HG03432 (cell line): ENCODE measurements around the gene ENGASE.

ENCODE experiments used
- ATAC-seq: cut with Tn5 transposase; IDR thresholded peaks from one replicate; pipeline ENCODE4 v1.9.1; 2021; ENCODE audit warnings: mild to moderate bottlenecking, moderate library complexity; ENCODE audit not compliant: unreplicated experiment

ENGASE gene

DNA sequence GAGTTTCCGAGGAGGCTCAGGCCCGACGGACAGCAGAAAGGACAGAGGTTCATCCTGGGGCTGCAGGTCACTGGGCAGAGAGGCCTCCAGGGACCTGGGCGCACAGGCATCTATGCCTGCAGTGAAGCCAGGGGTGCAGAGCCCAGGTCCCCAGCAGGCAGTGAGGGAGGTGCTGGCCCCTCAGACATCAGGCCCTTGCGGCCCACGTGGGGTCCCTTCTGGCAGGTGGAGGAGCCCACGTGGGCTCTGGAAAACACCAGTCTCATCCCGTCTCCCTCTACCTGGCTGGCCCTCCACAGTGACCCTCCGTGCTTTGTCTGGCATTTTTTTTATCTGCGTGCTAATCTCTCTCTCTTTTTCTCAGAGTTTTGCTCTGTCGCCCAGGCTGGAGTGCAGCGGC is 36.5 kb downstream of the ENGASE start:
- no peak for ATAC-seq

- no peak for ATAC-seq
Observed at GRCh38 chr17:79112471-79112870, 37.8 kb downstream of the ENGASE start.

DNA sequence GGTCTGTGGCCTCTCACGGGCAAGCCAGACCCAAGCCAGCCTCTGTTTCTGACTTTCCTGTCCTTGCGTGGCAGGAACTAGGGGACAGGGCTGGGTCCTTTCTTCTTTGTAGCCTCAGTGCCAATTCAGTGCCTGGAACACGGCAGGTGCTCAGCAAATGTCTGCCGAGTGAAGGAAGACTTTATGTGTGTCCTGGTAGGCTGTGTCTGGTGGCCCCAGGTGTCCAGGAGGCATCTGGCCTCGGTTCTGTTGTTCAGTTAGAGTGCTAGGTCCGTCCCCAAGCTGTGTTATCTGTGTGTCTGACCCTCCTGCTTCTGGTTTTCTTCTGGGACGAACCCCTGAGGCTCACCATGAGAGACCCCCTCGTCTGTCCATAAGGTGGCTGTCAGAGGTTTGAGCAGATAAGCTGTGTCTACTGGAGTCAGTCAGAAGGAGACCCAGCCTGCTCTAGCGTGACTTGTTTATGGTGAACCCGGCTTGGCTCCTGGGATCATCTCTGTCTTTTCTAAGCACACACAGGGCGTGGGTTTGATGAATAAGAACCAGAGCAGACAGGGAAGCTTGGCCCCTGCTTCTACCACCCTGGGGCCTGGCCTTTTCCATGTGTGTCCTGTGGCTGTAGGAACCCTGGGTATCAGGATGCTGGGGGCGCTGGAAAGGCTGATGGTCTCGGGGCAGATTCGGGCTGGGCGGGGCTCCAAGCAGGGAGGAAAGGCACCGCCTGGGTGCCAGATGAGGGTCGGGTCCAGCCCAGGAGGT is 39.3 kb downstream of the ENGASE start:
- no peak for ATAC-seq

- no peak for ATAC-seq
Observed at GRCh38 chr17:79114458-79115301, 40.1 kb downstream of the ENGASE start.

DNA sequence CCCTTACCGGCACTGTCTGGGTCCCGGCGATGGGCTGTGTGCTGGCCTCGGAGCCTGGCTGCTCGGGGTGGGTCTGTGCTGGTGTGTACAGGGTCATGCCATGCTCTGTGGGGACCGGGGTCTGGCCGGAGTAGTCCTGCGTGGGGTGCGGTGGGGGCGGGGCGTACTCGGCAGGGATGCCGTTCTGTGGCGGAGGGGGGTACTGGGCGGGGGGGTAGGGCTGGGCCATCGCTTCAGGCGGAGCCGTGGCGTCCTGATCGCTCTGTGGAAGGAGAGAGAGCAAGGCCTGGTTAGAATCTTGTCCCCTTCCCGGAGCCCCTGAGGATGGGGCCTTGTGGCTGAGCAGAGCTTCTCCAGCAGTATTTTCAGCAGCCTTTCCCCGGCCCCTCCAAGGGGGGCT is 40.9 kb downstream of the ENGASE start:
- ATAC-seq: no peak

DNA sequence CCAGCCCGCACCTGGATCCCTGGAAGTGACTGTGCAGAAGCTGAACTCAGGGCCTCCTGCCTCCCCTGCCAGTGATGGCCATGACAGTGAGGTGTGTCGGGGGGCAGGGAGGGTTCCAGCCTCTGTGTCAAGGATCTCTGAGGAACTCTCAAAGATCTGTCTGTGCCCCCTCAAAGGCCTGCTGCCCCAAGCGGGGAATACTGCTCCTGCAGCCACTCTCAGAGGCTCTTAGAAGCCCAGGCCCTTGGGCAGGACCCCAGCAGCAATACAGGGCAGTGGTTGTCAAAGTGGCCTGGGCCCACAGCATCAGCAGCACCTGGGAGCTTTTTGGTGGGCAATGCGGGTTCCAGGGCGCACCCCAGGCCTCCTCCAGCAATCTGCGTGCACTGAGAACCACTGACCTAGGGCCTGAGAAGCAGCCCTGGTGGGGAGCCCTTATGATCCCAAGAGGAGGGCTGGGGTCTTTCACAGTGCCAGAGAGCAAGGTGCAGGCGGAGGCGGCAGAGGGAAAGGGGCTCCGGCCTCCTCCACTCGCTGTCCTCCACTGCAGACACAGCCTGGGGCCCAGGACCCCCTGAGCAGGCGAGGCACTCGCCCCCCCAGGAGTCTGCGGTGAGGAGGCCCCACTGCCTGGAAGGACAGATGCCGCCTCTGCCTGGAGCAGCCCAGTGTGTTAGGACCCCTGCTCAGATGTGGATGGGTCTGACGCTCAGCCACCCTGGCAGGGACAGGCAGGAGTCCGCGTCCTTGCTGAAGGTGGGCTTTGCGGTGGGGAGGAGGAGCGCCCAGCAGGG is 42.1 kb downstream of the ENGASE start:
- no peak for ATAC-seq

- ATAC-seq: no peak
Observed at GRCh38 chr17:79117905-79118487, 43.4 kb downstream of the ENGASE start.

DNA sequence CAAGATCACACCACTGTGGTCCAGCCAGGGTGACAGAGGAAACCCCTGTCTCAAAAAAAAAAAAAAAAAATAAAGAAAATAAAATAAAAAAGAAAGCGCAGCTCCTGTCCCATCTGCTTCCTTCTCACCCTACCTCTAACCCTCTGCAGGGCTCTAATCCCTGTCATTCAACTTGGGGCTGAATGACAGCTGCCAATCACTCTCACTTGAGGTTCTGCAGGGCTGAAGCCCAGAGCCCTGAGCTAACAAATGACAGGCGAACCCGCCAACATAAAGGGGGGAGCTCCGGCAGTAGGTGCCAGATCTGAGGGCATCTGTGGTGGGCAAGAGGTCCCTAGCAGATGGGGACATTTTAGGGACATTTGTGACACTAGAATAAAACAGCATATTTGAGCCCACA is 44.3 kb downstream of the ENGASE start:
- no peak for ATAC-seq

DNA sequence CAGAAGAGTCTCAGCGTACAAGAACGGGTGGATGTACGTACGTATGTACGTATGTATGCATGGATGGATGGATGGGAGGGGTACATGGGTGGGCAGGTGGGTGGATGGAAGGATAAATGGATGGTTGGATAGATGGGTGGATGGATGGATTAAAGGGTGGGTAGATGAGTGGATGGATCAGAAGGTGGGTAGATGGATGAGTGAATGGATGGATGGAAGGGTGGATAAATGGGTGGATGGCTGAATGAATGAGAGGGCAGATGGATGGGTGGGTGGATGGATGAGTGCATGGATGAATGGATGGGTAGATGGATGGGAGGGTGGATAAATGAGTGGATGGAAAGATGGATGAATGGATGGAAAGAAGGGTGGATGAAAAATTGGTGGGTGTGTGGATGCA is 45.6 kb downstream of the ENGASE start:
- ATAC-seq: no peak

GRCh38 chr17:79123988-79124387 is 49.4 kb downstream of the ENGASE start:
- no peak for ATAC-seq

GRCh38 chr17:79124513-79125209 is 50.0 kb downstream of the ENGASE start:
- ATAC-seq: no peak

DNA sequence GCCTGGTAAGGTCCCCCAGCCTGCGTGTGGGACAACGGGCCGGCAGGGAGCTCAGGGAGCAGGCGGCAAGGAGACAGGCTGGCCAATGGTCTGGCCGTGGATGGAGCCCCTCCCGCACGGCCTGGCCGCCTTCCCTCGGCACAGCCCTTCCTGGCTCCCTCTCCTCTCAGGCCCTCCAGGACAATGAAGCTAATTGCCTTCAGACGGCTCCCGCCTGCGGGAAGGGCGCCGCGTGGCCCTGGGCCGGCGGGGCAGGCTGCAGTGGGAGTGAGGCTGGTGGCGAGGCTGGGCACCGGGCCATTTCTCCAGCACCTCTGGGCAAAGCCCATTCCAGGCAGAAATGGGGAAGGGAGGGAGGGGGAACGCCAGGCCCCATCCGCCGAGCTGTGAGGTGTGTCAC is 50.9 kb downstream of the ENGASE start:
- ATAC-seq: no peak

GRCh38 chr17:79126139-79126538 is 51.5 kb downstream of the ENGASE start:
- ATAC-seq: no peak

DNA sequence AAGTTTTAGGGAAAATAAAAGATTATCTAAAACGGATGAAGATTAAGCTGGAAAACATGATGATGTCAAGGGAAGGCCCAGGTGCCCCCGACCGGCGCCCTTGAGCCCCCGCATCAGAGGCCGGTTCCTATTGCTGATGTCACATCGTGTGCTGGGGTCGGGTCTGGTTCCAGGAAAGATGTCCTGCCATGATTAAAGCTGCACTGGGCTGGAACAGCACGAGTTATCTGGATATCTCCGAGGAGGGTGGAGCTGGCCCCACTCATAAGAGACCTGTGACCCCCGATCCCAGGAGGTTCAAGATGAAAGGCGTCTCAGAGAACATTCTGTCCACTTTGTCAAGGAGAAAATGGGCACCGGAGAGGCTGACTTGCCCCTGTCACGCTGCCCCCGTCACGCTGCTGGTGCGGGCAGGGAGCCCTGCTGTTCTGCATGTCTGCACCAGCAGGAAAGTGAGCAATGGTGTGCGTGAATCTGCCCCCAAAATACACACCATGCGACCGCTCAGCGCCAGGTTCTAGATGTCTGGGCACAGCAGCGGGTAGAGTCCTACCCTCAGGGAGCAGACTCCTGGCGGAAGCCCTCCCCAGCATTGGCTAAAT is 53.0 kb downstream of the ENGASE start:
- ATAC-seq: no peak

- no peak for ATAC-seq
Observed at GRCh38 chr17:79129523-79129922, 54.9 kb downstream of the ENGASE start.

DNA sequence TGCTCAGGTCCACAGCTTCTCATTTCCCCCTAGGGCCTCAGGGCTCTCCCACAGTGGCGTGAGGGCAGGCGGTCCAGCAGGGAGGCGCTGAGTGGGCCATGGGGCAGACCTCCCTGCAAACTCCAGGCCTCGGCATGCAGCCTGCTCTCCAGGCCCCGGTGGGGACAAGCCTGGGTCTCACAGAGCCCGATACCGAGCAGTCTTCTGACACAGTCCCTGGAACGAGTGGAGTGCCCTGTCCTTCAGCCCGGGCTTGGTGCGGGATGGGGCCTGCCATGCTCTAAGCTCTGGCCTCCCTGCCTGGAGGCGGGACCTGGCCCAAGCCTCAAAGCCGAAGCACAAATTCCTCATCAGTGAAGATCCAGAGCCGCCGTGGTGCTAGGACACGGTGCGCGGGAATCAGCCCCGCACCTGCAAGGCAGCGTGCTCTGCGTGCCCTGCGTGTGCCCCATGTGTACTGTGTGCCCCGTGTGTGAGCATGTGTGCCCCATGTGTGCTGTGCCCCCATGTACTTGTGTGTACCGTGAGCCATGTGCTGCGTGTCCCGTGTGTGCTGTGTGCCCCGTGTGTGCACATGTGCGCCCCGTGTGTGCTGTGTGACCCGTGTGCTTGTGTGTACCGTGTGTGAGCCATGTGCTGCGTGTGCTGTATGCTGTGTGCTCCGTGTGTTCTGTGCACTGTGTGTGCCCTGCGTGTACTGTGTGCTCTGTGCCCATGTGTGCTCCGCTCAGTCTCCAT is 56.1 kb downstream of the ENGASE start:
- no peak for ATAC-seq

DNA sequence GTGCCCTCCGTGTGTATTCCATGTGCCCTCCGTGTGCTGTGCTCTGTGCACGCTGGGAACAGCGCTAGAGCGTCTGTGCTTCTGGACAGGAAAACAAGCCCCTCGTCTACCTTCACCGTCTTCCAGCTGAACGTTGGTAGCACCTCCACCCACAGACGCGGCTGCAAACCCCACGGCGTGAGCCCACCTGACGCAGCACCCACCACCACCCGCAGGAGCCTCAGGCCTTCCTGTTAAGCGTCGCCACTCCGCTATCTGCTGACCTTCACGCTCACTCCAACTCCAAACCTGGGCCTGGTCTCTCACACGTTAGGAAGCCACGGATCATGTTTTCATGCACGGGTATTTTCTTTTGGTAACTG is 56.6 kb downstream of the ENGASE start:
- ATAC-seq: no peak

DNA sequence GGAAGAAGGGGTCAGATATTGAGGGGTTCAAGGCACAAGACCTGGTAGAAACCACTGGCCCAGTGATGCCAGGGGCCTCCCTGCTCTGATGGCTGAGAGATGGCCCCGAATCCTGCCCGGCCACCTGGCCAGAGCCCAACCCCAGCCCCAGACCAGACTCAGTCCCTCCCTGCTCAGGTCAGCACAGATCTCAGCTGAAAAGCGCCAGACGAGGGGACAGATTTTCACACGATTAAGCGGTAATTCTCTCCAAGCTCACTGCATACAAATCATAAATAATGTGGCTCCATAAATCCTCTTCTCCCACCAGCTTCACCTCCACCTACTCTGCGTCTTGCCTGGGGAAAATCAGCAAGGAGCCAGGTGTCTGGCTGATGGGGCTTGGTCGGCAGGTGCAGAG is 57.1 kb downstream of the ENGASE start:
- no peak for ATAC-seq

DNA sequence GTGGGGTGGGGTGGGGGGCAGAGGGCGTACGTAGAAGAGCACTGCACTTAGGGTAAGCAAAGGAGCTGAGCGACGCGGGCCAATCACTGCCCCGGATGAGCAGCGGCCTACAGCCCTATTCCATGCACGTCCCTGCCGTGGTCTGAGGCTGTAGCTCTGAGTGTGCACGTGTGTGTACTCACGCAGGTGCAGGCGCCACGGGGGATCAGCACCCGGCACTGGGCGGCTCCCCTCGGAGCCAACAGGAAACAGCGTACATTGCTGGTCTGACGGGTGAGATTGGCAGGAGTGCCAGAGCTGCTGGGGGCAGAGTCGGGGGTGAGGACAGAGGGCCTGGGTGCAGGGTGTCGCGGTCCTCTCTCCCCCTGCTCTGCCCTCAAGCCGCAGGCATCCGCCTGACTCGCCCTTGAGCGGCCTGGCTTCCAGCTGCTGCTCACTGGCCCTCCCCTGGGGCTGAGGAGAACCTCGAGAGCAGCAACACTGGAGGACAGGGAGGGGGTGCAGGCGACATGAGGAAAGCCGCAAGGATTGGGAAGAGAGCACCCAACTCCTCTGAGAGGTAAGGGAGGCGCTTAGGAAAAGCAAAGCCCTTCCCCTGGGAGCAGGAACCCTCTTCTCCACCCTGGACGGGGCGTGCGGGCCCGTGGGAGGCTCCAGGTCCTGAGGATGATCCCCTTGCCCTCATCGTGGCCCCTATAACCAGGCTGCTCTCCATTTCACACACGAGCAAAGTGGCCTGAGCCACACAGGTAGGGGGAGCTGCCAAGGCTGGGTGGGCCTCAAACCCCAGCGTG is 57.8 kb downstream of the ENGASE start:
- ATAC-seq: no peak
